GM12801 (cell line): Measurements from ENCODE around the gene RBM33.

Experiments
- CTCF ChIP-seq: IDR thresholded peaks from one replicate; pipeline ENCODE4 v1.5.1; 2011; ENCODE audit warnings: control low read depth; ENCODE audit not compliant: insufficient read length; ENCODE audit errors: extremely low read depth

The RBM33 gene

GRCh38 chr7:155820246-155820645, 175.8 kb downstream of the RBM33 start:
- no peak for TF ChIP-seq CTCF

- TF ChIP-seq CTCF = no peak
These were observed 176.3 kb downstream of the RBM33 start for GRCh38 chr7:155820788-155821187.

- no peak for TF ChIP-seq CTCF
These were observed 177.4 kb downstream of the RBM33 start for GRCh38 chr7:155821851-155822250.

GRCh38 chr7:155824227-155824886, 179.9 kb downstream of the RBM33 start:
- TF ChIP-seq CTCF = no peak

GRCh38 chr7:155825336-155825735, 180.9 kb downstream of the RBM33 start:
- TF ChIP-seq CTCF = no peak

- no peak for TF ChIP-seq CTCF
These were observed 185.5 kb downstream of the RBM33 start for GRCh38 chr7:155829796-155830470.
